MG63 (cell line): ENCODE data around the gene DUSP22. TPM values are rescaled to one million over a fixed set of nuclear protein-coding genes. Genes with fewer than 3 reads are reported as not detected.
A peak's percentile ranks its signal among the peaks of the same experiment; 100 is the strongest.
"Not testable (repeated sequence)": the region's sequence is repeated elsewhere in the genome, so short reads cannot be mapped to it uniquely, and the experiment has no call there.

Source experiments
- DNase-seq: peaks from one replicate; pipeline ENCODE4 v3.0.0-alpha.2; 2020
- H3K27me3 ChIP-seq: fragments of 250-450 bp; sonication (Bioruptor Pico); 2 replicates; pipeline ENCODE4 v1.5.1; 2020; ENCODE audit warnings: mild to moderate bottlenecking, moderate library complexity
- H3K36me3 ChIP-seq: fragments of 250-450 bp; sonication (Bioruptor Pico); 2 replicates; pipeline ENCODE4 v1.5.1; 2020; ENCODE audit warnings: mild to moderate bottlenecking, moderate library complexity
- H3K4me3 ChIP-seq: fragments of 250-450 bp; sonication (Bioruptor Pico); 2 replicates; pipeline ENCODE4 v1.5.1; 2020; ENCODE audit warnings: mild to moderate bottlenecking, moderate library complexity
- H3K9me3 ChIP-seq: fragments of 250-450 bp; sonication (Bioruptor Pico); 2 replicates; pipeline ENCODE4 v1.5.1; 2020; ENCODE audit warnings: mild to moderate bottlenecking, moderate library complexity
- total RNA-seq: library from RNA; depleted of rRNA; stranded (reverse); fragments of >200 nt; shearing (Covaris generic); gene quantifications from 2 replicates; pipeline ENCODE4 v1.2.3, GENCODE V29; 2014; ENCODE audit warnings: low replicate concordance

Gene DUSP22
- total RNA-seq, 1 experiment from 2014 or later: 4.5 TPM

DNA sequence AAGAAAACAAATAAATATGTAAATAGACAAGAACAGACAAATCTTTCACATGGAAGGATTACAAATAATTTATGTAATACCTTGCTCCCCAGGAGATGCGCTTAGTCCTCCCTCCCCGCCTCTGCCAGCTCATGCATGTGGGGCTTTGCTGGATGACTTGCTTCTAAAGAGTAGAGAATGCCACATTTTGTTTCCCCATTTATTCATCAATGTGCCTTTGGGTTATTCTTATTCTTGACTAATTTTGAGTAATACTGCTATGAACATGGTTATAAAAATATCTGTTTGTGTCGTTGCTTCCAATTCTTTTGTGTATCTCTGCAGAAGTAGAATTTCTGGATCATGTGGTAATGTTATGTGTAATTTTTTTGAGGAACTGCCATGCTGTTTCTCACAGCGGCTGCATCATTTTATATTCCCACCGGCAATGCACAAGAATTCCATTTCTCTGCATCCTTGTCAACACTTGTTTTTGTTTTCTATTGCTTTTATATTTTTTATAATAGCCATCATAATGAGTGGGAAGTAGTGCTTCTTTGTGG, 23.8 kb upstream of the DUSP22 start:
- DNase-seq: no peak
- Histone ChIP-seq H3K9me3 (no peaks in the 10 kb centered on the region), H3K36me3 (no peaks in the 10 kb centered on the region), H3K4me3 (no peak overlapping the region), H3K27me3 (0 out of 2 replicates have a peak, but pooled peaks cover 2% of the 10 kb centered on the region)

- Histone ChIP-seq H3K4me3 (no peak overlapping the region), H3K9me3 (no peaks in the 10 kb centered on the region), H3K36me3 (no peaks in the 10 kb centered on the region), H3K27me3 (peaks cover 2% of the 10 kb centered on the region; the same call in 1 of the 2 replicates)
- peak; percentile 54 for DNase-seq
Measured at GRCh38 chr6:273551-274058, 18.7 kb upstream of the DUSP22 start.

- H3K27me3 ChIP-seq: no peaks in the 10 kb centered on the region; the same call in 1 of the 2 replicates
- H3K9me3 ChIP-seq: no peaks in the 10 kb centered on the region
- DNase-seq: no peak
- H3K36me3 ChIP-seq: no peaks in the 10 kb centered on the region
- no peak overlapping the region for H3K4me3 ChIP-seq
Measured at GRCh38 chr6:277746-278145, 14.5 kb upstream of the DUSP22 start.

GRCh38 chr6:278494-278893, 13.8 kb upstream of the DUSP22 start:
- no peaks in the 10 kb centered on the region for H3K36me3 ChIP-seq
- H3K27me3 ChIP-seq: no peaks in the 10 kb centered on the region; the same call in 1 of the 2 replicates
- H3K4me3 ChIP-seq: no peak overlapping the region
- H3K9me3 ChIP-seq: no peaks in the 10 kb centered on the region
- DNase-seq: no peak

GRCh38 chr6:279341-280029, 12.8 kb upstream of the DUSP22 start:
- DNase-seq: no peak
- H3K4me3 ChIP-seq: no peak overlapping the region
- no peaks in the 10 kb centered on the region for H3K36me3 ChIP-seq
- no peaks in the 10 kb centered on the region; the same call in 1 of the 2 replicates for H3K27me3 ChIP-seq
- no peaks in the 10 kb centered on the region for H3K9me3 ChIP-seq

GRCh38 chr6:280775-281468, 11.4 kb upstream of the DUSP22 start:
- DNase-seq: no peak
- no peaks in the 10 kb centered on the region for H3K9me3 ChIP-seq
- H3K4me3 ChIP-seq: no peak overlapping the region
- no peaks in the 10 kb centered on the region for H3K36me3 ChIP-seq
- H3K27me3 ChIP-seq: no peaks in the 10 kb centered on the region

DNA sequence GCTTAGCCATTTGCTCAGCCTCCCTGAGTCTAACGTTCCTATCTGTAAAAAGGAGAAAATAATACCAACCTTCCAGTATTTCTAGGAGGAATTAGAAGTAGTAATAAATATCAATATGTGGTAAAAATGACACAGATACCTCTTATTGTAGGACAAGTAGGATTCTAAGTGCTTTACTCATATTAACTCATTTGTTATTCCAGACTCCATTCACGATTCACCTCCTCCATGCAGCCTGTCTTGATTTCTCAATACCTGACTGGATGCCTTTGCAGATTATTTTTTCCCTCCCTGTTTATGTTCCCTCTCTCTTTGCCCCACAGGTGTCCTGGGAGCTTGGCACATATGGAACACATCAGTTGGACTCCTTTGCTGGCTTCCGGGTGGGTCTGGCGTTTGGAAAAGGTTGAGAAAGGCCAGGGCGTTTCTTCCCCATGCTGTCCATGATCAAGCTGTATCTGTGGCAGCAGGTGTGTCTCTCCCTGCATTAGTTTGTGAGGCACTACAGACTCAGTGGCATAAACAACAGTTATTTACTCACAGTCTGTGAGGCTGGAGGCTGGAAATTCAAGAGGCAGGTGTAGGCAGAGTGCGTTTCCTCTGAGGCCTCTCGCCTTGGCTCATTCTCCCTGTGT, 10.7 kb upstream of the DUSP22 start:
- no peaks in the 10 kb centered on the region for H3K9me3 ChIP-seq
- no peak for DNase-seq
- no peaks in the 10 kb centered on the region for H3K36me3 ChIP-seq
- H3K4me3 ChIP-seq: no peak overlapping the region
- no peaks in the 10 kb centered on the region for H3K27me3 ChIP-seq

- no peaks in the 10 kb centered on the region for H3K36me3 ChIP-seq
- H3K9me3 ChIP-seq: no peaks in the 10 kb centered on the region
Measured at GRCh38 chr6:282177-282866, 10.0 kb upstream of the DUSP22 start.

DNA sequence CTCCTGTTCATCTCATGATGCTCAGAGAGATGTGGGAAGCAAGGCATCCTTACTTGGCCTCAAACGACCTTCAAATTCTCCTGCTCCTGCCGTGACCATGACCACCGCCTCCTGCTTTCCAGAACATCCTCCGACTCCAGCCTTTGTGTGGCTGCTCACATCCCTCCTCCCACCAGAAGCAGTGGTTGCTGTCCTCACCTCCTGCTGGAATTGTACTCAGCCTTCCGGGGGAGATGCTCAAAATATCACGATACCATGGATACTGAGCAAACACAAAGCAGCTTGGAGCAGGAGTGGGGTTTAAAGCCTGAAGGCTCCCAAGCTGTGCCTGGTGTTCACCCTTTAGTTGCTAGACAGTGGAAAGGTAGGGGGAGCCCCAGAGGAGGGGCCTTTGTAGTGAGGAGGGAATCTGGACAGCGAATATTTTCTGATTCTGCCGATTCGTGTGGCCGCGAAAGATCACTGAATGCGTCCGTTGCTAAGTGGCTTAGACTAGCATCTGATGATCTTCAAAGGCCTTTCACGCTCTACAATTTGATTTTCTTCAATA, 9.3 kb upstream of the DUSP22 start:
- no peak for DNase-seq
- Histone ChIP-seq H3K27me3 (no peaks in the 10 kb centered on the region), H3K36me3 (no peaks in the 10 kb centered on the region), H3K9me3 (no peaks in the 10 kb centered on the region), H3K4me3 (no peak overlapping the region)

More at GRCh38 chr6:282177-282866, 10.0 kb upstream of the DUSP22 start:
- Histone ChIP-seq H3K27me3 (no peaks in the 10 kb centered on the region), H3K4me3 (no peak overlapping the region)
- DNase-seq: no peak

GRCh38 chr6:284486-284885, 7.8 kb upstream of the DUSP22 start:
- Histone ChIP-seq H3K4me3 (no peak overlapping the region), H3K27me3 (no peaks in the 10 kb centered on the region), H3K36me3 (no peaks in the 10 kb centered on the region), H3K9me3 (no peaks in the 10 kb centered on the region)
- no peak for DNase-seq

GRCh38 chr6:285030-285771, 7.1 kb upstream of the DUSP22 start:
- Histone ChIP-seq H3K9me3 (no peaks in the 10 kb centered on the region), H3K4me3 (no peak overlapping the region), H3K36me3 (no peaks in the 10 kb centered on the region), H3K27me3 (no peaks in the 10 kb centered on the region)
- no peak for DNase-seq

- not testable (repeated sequence) for DNase-seq, H3K4me3 ChIP-seq, H3K27me3 ChIP-seq, H3K36me3 ChIP-seq, H3K9me3 ChIP-seq
Measured at GRCh38 chr6:285902-286301, 6.4 kb upstream of the DUSP22 start.

- no peaks in the 10 kb centered on the region for H3K9me3 ChIP-seq
- H3K36me3 ChIP-seq: no peaks in the 10 kb centered on the region
- no peak overlapping the region for H3K4me3 ChIP-seq
- H3K27me3 ChIP-seq: no peaks in the 10 kb centered on the region
- DNase-seq: no peak
Measured at GRCh38 chr6:286681-287488, 5.4 kb upstream of the DUSP22 start.

DNA sequence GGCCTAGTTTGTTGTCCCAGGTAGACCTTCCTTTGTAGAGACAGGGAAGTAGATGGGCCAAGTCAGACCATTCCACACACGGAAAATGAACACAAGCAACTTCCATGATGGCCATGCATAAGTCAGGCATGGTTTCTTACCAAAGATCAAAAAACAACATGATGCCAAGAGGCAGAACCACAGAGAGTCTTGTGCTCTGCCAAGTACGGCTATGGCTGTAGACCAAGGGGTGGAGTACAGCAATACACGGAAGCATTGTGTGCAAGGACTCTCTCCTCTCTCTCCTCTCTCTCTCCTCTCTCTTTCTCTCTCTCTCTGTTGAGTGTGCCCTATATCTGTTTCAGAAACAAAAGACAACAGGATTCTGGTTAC, 4.8 kb upstream of the DUSP22 start:
- H3K9me3 ChIP-seq: no peaks in the 10 kb centered on the region
- DNase-seq: peak; percentile 58
- H3K4me3 ChIP-seq: no peak overlapping the region
- no peaks in the 10 kb centered on the region for H3K36me3 ChIP-seq
- H3K27me3 ChIP-seq: no peaks in the 10 kb centered on the region

DNA sequence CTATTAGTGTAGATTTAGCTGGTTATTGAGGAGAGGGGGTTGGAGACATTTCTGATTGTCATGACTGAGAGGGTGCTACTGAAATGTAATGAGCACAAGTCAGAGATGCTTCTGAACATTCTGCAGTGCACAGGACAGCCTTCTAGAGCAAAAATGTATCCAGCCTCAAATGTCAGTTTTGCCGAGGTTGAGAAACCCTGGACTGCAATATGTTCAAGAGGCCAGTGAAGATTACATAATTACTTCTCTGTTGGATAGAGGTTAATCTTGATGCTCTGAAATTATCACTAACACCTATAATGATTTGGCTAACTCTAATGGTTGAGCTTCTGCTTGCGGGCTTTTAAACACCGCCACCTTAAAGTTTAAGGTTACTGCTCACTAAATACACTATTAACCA, 3.4 kb upstream of the DUSP22 start:
- no peaks in the 10 kb centered on the region for H3K36me3 ChIP-seq
- DNase-seq: no peak
- H3K27me3 ChIP-seq: no peaks in the 10 kb centered on the region
- no peaks in the 10 kb centered on the region for H3K9me3 ChIP-seq
- H3K4me3 ChIP-seq: no peak overlapping the region
